K562 (cell line): ENCODE results near the gene SLC38A1. TPM values are rescaled to one million over a fixed set of nuclear protein-coding genes. Genes with fewer than 3 reads are reported as not detected.
A peak's percentile ranks its signal among the peaks of the same experiment; 100 is the strongest.

ENCODE experiments used
- BCOR ChIP-seq: fragments of 450-650 bp; IDR thresholded peaks from 2 replicates; pipeline ENCODE4 v1.6.1; 2016
- COPS2 ChIP-seq: fragments of 450-650 bp; conservative IDR thresholded peaks from 2 replicates; pipeline ENCODE4 v1.6.1; 2016; ENCODE audit warnings: mild to moderate bottlenecking, moderate library complexity
- CTBP1 ChIP-seq: fragments of 450-650 bp; IDR thresholded peaks from 2 replicates; pipeline ENCODE4 v1.6.1; 2016; ENCODE audit warnings: borderline replicate concordance
- JUN ChIP-seq, 2 experiments: sonication (generic) in 1 of 2; formaldehyde crosslinking in 1 of 2; IDR thresholded peaks; 2 replicates each; pipeline versions ENCODE4 v1.6.1 to v1.8.0; 2012 to 2022; ENCODE audit warnings: borderline replicate concordance in 2 of 2, mild to moderate bottlenecking in 2 of 2, improper control_type of control experiment in 1 of 2, low read depth in 1 of 2, low read length in 1 of 2, missing genetic modification reagents in 1 of 2
- NBN ChIP-seq: fragments of 450-650 bp; IDR thresholded peaks from 2 replicates; pipeline ENCODE4 v1.6.1; 2016; ENCODE audit warnings: low read depth, mild to moderate bottlenecking
- NCOA2 ChIP-seq, 2 experiments: fragments of 450-650 bp; IDR thresholded peaks; 2 replicates each; pipeline ENCODE4 v1.6.1; 2018; ENCODE audit warnings: mild to moderate bottlenecking in 2 of 2, moderate library complexity in 1 of 2; ENCODE audit not compliant: partially characterized antibody in 2 of 2
- PYGO2 ChIP-seq: fragments of 450-650 bp; IDR thresholded peaks from 2 replicates; pipeline ENCODE4 v1.6.1; 2016; ENCODE audit warnings: mild to moderate bottlenecking, missing genetic modification characterization, moderate library complexity, missing compliant biosample characterization
- RFX1 ChIP-seq: fragments of 450-650 bp; IDR thresholded peaks from 2 replicates; pipeline ENCODE4 v1.6.1; 2016; ENCODE audit warnings: mild to moderate bottlenecking, moderate library complexity
- SIN3A ChIP-seq, 2 experiments: fragments of 150-350 bp in 1 of 2; IDR thresholded peaks; 2 replicates each; pipeline ENCODE4 v1.6.1; 2011 to 2016; ENCODE audit warnings: borderline replicate concordance in 2 of 2, low read depth in 2 of 2, low read length in 2 of 2, mild to moderate bottlenecking in 2 of 2, moderate library complexity in 2 of 2; ENCODE audit not compliant: control insufficient read depth in 1 of 2
- SMC3 ChIP-seq: conservative IDR thresholded peaks from 2 replicates; pipeline ENCODE4 v1.6.1; 2011; ENCODE audit warnings: low read depth, low read length, improper control_type of control experiment; ENCODE audit not compliant: insufficient read depth
- SRSF3 ChIP-seq: fragments of 200-400 bp; formaldehyde crosslinking; IDR thresholded peaks from 2 replicates; pipeline ENCODE4 v1.6.1; 2016; ENCODE audit warnings: mild to moderate bottlenecking, low read length, moderate library complexity; ENCODE audit not compliant: insufficient read depth
- TAF1 ChIP-seq: IDR thresholded peaks from 2 replicates; pipeline ENCODE4 v1.6.1; 2011; ENCODE audit warnings: mild to moderate bottlenecking, low read length, moderate library complexity; ENCODE audit not compliant: insufficient read depth, control insufficient read depth, severe bottlenecking; ENCODE audit errors: extremely low read depth
- TEAD1 ChIP-seq, 2 experiments: fragments of 450-650 bp in 1 of 2; sonication (generic) in 1 of 2; formaldehyde crosslinking; IDR thresholded peaks; 2 replicates each; pipeline versions ENCODE4 v1.4.0 to v1.8.0; 2020 to 2022; ENCODE audit warnings: mild to moderate bottlenecking in 2 of 2, missing genetic modification reagents in 1 of 2
- ZNF584 ChIP-seq: fragments of 200-800 bp; sonication (Bioruptor generic); IDR thresholded peaks from 2 replicates; pipeline ENCODE4 v1.6.1; 2016; ENCODE audit warnings: low read depth, mild to moderate bottlenecking, missing genetic modification characterization, missing compliant biosample characterization
- polyA plus RNA-seq, 8 experiments: library from polyadenylated mRNA; depleted of rRNA in 4 of 8; stranded (reverse) in 5 of 8; unstranded in 3 of 8; fragments of >200 nt; fragmentation: Nextera tagmentation in 2 of 8; fragmentation: Illumina TruSeq in 1 of 8; extraction: Ambion mirVana in 2 of 8; extraction: Trizol in 1 of 8; gene quantifications; 2 replicates each; pipeline versions ENCODE4 v1.2.1 to v1.2.3, GENCODE V29; 2011 to 2014; ENCODE audit warnings: inconsistent platforms in 1 of 8, missing spikeins in 1 of 8
- total RNA-seq, 7 experiments: library from RNA; depleted of rRNA in 6 of 7; stranded (reverse); fragments of >200 nt in 6 of 7; fragmentation: Illumina TruSeq in 2 of 7; extraction: Trizol in 2 of 7; gene quantifications; 2 replicates each; pipeline versions ENCODE4 v1.2.1 to v1.2.3, GENCODE V29; 2011 to 2021; ENCODE audit warnings: low replicate concordance in 1 of 7
- TF ChIP-seq, protein P1 (sequence below), 2 experiments: fragments of 450-650 bp; conservative IDR thresholded peaks; 2 replicates each; pipeline ENCODE4 v1.6.1; 2017; ENCODE audit warnings: mild to moderate bottlenecking in 2 of 2, moderate library complexity in 2 of 2

SLC38A1 gene
- total and polyA plus RNA-seq, 9 of the 15 experiments (the other 6 are each of a cell fraction or from before 2014, with no cell fraction given): 51.9 to 112 (median 75.0) TPM

DNA sequence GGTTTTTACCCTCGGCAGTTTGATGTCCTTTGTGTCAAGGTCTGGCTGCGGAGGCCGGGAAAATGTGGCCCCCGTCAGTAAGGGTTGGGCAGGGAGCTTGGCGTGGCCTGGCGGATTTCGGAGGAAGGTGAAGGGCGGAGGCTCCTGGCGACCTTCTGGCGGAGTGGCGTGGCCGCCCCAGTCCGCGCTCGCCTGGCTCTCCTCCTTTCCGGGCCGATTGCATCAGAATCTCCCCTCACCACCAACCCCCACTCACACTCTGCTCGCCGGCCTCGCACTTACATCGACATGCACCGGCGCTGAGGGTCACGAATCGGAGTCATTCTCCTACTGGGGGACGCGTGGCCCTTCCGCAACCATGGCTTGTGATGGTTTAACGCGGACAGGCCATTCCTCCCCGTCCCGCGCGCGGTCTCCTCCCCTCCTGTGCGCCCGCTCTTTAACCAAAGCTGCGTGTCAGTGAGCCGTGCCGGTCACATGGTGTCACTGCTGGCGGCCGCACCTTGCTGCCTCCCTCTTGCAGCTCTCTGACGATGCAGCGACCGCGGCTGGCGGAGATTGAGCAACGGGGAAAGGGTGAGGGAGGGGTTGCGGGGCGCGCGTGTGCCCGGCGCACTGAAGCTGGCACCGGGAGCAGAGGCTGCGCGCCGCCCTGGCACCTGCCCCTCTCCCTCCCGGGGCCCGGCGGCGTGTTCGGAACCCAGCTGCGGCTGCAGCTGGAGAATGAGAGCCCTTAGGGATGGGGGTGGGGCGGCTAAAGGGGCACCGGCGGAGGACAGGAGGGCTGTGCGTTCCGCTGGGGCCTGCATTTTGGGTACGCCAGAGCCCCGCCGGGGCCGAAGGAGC, at the start of gene SLC38A1 (continued):
- peak in 1 of 2 experiments; percentile 86; a peak in 1 of 4 replicates for TF ChIP-seq TEAD1 (CRISPR knock-in tag; IDR thresholded peaks at IDR 0.05)
- TF ChIP-seq, protein P1, sequence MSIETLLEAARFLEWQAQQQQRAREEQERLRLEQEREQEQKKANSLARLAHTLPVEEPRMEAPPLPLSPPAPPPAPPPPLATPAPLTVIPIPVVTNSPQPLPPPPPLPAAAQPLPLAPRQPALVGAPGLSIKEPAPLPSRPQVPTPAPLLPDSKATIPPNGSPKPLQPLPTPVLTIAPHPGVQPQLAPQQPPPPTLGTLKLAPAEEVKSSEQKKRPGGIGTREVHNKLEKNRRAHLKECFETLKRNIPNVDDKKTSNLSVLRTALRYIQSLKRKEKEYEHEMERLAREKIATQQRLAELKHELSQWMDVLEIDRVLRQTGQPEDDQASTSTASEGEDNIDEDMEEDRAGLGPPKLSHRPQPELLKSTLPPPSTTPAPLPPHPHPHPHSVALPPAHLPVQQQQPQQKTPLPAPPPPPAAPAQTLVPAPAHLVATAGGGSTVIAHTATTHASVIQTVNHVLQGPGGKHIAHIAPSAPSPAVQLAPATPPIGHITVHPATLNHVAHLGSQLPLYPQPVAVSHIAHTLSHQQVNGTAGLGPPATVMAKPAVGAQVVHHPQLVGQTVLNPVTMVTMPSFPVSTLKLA (conservative IDR thresholded peaks at IDR 0.05): peak; percentile 77 to 87
- TF ChIP-seq BCOR: peak; percentile 74
- TF ChIP-seq SRSF3: 0 out of 2 replicates have a peak, but pooled peaks have one; percentile 48
- peak; percentile 58 for TF ChIP-seq TAF1
- TF ChIP-seq NBN: peak; percentile 95
- no peak for TF ChIP-seq RFX1
- peak; percentile 93 for TF ChIP-seq CTBP1
- TF ChIP-seq NCOA2 (IDR thresholded peaks at IDR 0.05; ENCODE audit: partially characterized antibody in 2 of 2): no peak
- TF ChIP-seq SIN3A (IDR thresholded peaks at IDR 0.05; ENCODE audit: borderline replicate concordance in 2 of 2, control insufficient read depth in 1 of 2, low read depth in 2 of 2, low read length in 2 of 2): peak in 1 of 2 experiments; percentile 38; a peak in 1 of 4 replicates
- TF ChIP-seq PYGO2: no peak
- peak; percentile 26; the same call in 1 of the 2 replicates for TF ChIP-seq JUN (IDR thresholded peaks at IDR 0.05; ENCODE audit: borderline replicate concordance, low read depth, low read length)
- TF ChIP-seq JUN (CRISPR knock-in tag; IDR thresholded peaks at IDR 0.05; ENCODE audit: borderline replicate concordance): peak; percentile 67; the same call in 1 of the 2 replicates
- TF ChIP-seq ZNF584: peak; percentile 91
- no peak for TF ChIP-seq COPS2
- TF ChIP-seq SMC3: 0 out of 2 replicates have a peak, but pooled peaks have one; percentile 4
